Measurements from ENCODE around the gene SYMPK. TPM values are rescaled to one million over a fixed set of nuclear protein-coding genes. Genes with fewer than 3 reads are reported as not detected.

The SYMPK gene
- total RNA-seq, 1 donor from 2014 or later, result 70.0 TPM

DNA sequence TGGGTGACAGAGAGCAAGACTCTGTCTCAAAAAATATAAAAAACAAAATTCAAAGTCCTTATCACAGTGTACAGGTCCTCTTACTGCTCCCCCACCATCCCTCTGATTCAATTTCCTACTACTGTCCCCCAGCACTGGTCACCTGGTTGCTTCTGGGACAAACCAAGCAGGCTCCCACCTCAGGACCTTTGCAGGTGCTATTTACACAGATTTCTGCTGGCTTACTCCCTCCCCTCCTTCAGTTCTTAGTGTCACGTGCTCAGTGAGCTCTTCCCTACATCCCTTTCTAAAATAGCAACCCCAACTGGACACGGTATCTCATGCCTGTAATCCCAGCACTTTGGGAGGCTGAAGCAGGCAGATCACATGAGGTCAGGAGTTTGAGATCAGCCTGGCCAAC, 17.0 kb upstream of the SYMPK start:
- Mint-ChIP-seq H3K27ac (ENCODE audit: unreplicated experiment) (no peak overlapping the region), H3K9me3 (ENCODE audit: unreplicated experiment) (no peaks in the 10 kb centered on the region)

DNA sequence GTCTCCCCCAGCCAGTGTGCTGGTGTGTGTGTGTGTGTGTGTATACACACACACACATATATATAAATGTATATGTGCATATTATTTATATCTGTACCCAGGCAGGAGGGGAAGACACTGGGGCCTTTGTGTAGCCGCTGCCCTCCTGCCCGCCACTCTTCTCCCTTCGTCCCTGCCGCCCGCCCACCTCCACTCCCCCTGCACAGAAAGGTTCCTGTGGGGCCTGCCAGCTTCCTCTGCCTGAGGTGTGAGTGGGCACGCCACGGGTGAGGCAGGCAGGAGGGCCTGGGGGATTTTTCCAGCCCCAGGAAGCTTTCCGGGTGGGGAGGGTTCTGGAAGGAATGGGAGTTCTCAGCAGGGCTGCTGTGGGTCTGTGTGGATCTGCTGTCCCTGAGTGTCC, 16.1 kb upstream of the SYMPK start:
- Histone ChIP-seq H3K9ac (ENCODE audit: low read length) (no peak overlapping the region), H3K9me3 (ENCODE audit: insufficient read depth, low read depth, low read length) (no peaks in the 10 kb centered on the region), H3K4me2 (ENCODE audit: low read length) (no peak overlapping the region), H4K20me1 (ENCODE audit: insufficient read depth, low read length) (peaks cover 23% of the 10 kb centered on the region), H3K4me3 (ENCODE audit: insufficient read depth, low read depth, low read length) (no peak overlapping the region), H2AFZ (ENCODE audit: low read depth, low read length) (no peak overlapping the region), H3K27me3 (ENCODE audit: insufficient read depth, low read length) (no peaks in the 10 kb centered on the region), H3K36me3 (ENCODE audit: insufficient read depth, low read length) (no peaks in the 10 kb centered on the region), H3K79me2 (ENCODE audit: insufficient read depth, low read length) (peaks cover 8% of the 10 kb centered on the region), H3K4me1 (ENCODE audit: insufficient read depth, low read length) (peaks cover 21% of the 10 kb centered on the region), H3K27ac (ENCODE audit: low read depth, low read length) (no peak overlapping the region)
- Mint-ChIP-seq H3K36me3 (ENCODE audit: low read depth, unreplicated experiment) (peaks cover 2% of the 10 kb centered on the region), H3K4me1 (ENCODE audit: low read depth, unreplicated experiment) (peaks cover 17% of the 10 kb centered on the region), H3K9me3 (ENCODE audit: unreplicated experiment) (no peaks in the 10 kb centered on the region), H3K27me3 (ENCODE audit: low read depth, unreplicated experiment) (peaks cover 2% of the 10 kb centered on the region), H3K4me3 (ENCODE audit: unreplicated experiment) (no peak overlapping the region), H3K27ac (ENCODE audit: unreplicated experiment) (no peak overlapping the region)
- DNase-seq (ENCODE audit: low read depth), result no peak
- FAIRE-seq, result no peak
- TF ChIP-seq, protein P1, sequence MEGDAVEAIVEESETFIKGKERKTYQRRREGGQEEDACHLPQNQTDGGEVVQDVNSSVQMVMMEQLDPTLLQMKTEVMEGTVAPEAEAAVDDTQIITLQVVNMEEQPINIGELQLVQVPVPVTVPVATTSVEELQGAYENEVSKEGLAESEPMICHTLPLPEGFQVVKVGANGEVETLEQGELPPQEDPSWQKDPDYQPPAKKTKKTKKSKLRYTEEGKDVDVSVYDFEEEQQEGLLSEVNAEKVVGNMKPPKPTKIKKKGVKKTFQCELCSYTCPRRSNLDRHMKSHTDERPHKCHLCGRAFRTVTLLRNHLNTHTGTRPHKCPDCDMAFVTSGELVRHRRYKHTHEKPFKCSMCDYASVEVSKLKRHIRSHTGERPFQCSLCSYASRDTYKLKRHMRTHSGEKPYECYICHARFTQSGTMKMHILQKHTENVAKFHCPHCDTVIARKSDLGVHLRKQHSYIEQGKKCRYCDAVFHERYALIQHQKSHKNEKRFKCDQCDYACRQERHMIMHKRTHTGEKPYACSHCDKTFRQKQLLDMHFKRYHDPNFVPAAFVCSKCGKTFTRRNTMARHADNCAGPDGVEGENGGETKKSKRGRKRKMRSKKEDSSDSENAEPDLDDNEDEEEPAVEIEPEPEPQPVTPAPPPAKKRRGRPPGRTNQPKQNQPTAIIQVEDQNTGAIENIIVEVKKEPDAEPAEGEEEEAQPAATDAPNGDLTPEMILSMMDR (IDR thresholded peaks at IDR 0.05; ENCODE audit: insufficient read depth, low read depth, low read length), result no peak
- TF ChIP-seq EZH2 (IDR thresholded peaks at IDR 0.05; ENCODE audit: insufficient read depth, low read length), result no peak

More for the DNA sequence above, 17.0 kb upstream of the SYMPK start:
- H3K36me3 Mint-ChIP-seq (ENCODE audit: low read depth, unreplicated experiment), result peaks cover 2% of the 10 kb centered on the region
- Histone ChIP-seq H3K4me2 (ENCODE audit: low read length) (no peak overlapping the region), H2AFZ (ENCODE audit: low read depth, low read length) (no peak overlapping the region), H3K27ac (ENCODE audit: low read depth, low read length) (no peak overlapping the region), H3K4me1 (ENCODE audit: insufficient read depth, low read length) (peaks cover 24% of the 10 kb centered on the region), H3K9me3 (ENCODE audit: insufficient read depth, low read depth, low read length) (no peaks in the 10 kb centered on the region), H3K27me3 (ENCODE audit: insufficient read depth, low read length) (no peaks in the 10 kb centered on the region), H4K20me1 (ENCODE audit: insufficient read depth, low read length) (peaks cover 32% of the 10 kb centered on the region), H3K79me2 (ENCODE audit: insufficient read depth, low read length) (peaks cover 17% of the 10 kb centered on the region), H3K4me3 (ENCODE audit: insufficient read depth, low read depth, low read length) (no peak overlapping the region), H3K9ac (ENCODE audit: low read length) (no peak overlapping the region), H3K36me3 (ENCODE audit: insufficient read depth, low read length) (no peaks in the 10 kb centered on the region)
- TF ChIP-seq, protein P1 (IDR thresholded peaks at IDR 0.05; ENCODE audit: insufficient read depth, low read depth, low read length), result no peak
- TF ChIP-seq EZH2 (IDR thresholded peaks at IDR 0.05; ENCODE audit: insufficient read depth, low read length), result no peak
- H3K4me1 Mint-ChIP-seq (ENCODE audit: low read depth, unreplicated experiment), result peaks cover 17% of the 10 kb centered on the region
- FAIRE-seq (no peak), DNase-seq (ENCODE audit: low read depth) (no peak)
- H3K27me3 Mint-ChIP-seq (ENCODE audit: low read depth, unreplicated experiment), result peaks cover 2% of the 10 kb centered on the region
- no peak overlapping the region for H3K4me3 Mint-ChIP-seq (ENCODE audit: unreplicated experiment)

DNA sequence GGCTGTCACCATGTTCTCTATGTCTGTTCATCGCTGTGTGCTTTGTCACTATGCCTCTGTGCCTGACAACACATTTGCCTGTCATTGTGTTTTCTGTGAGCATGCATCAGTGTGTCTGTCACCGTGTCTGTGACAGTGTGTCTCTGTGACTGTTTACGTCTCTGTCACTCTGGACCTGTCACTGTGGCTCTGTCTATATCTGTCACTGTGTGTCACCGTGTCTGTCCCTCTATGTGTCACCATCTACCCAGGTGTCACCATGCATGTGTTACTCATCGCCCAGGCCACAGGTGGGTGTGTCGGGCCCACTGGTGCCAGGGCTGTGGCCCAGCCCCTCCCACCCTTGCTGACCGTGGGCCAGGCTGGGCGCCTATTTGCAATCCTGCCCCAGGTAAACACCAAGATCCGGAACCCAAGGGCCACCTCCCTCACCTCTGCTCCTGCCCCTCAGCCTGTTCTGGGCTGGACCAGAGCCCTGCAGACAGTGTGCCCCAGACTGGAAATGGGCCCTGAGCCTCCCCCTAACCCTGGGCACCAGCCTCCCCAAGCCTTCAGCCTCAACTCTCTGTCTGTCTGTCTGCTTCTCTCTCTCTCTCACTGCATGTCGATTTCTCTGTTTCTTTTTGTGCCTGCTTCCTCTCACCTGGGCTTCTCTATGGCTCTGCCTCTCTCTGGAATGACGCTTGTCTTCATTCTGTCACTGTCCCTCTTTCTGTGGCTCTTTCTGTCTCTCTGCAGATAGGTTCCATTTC, 15.3 kb upstream of the SYMPK start:
- Mint-ChIP-seq H3K27ac (ENCODE audit: unreplicated experiment) (no peak overlapping the region), H3K36me3 (ENCODE audit: low read depth, unreplicated experiment) (peaks cover 2% of the 10 kb centered on the region), H3K4me3 (ENCODE audit: unreplicated experiment) (no peak overlapping the region), H3K9me3 (ENCODE audit: unreplicated experiment) (no peaks in the 10 kb centered on the region), H3K27me3 (ENCODE audit: low read depth, unreplicated experiment) (peaks cover 2% of the 10 kb centered on the region), H3K4me1 (ENCODE audit: low read depth, unreplicated experiment) (peaks cover 15% of the 10 kb centered on the region)
- Histone ChIP-seq H3K4me1 (ENCODE audit: insufficient read depth, low read length) (peaks cover 16% of the 10 kb centered on the region), H3K4me2 (ENCODE audit: low read length) (no peak overlapping the region), H4K20me1 (ENCODE audit: insufficient read depth, low read length) (peaks cover 17% of the 10 kb centered on the region), H3K9ac (ENCODE audit: low read length) (no peak overlapping the region), H3K27ac (ENCODE audit: low read depth, low read length) (no peak overlapping the region), H3K4me3 (ENCODE audit: insufficient read depth, low read depth, low read length) (no peak overlapping the region), H3K79me2 (ENCODE audit: insufficient read depth, low read length) (peaks cover 2% of the 10 kb centered on the region), H2AFZ (ENCODE audit: low read depth, low read length) (no peak overlapping the region), H3K9me3 (ENCODE audit: insufficient read depth, low read depth, low read length) (no peaks in the 10 kb centered on the region), H3K36me3 (ENCODE audit: insufficient read depth, low read length) (no peaks in the 10 kb centered on the region), H3K27me3 (ENCODE audit: insufficient read depth, low read length) (no peaks in the 10 kb centered on the region)
- no peak for FAIRE-seq
- TF ChIP-seq, protein P1 (IDR thresholded peaks at IDR 0.05; ENCODE audit: insufficient read depth, low read depth, low read length), result no peak
- no peak for TF ChIP-seq EZH2 (IDR thresholded peaks at IDR 0.05; ENCODE audit: insufficient read depth, low read length)
- no peak for DNase-seq (ENCODE audit: low read depth)
